Measurements from ENCODE around the gene DOCK4. TPM values are rescaled to one million over a fixed set of nuclear protein-coding genes. Genes with fewer than 3 reads are reported as not detected.

The DOCK4 gene
- total RNA-seq, 4 donors from 2014 or later: 30.8 to 49.8 (median 37.2) TPM

DNA sequence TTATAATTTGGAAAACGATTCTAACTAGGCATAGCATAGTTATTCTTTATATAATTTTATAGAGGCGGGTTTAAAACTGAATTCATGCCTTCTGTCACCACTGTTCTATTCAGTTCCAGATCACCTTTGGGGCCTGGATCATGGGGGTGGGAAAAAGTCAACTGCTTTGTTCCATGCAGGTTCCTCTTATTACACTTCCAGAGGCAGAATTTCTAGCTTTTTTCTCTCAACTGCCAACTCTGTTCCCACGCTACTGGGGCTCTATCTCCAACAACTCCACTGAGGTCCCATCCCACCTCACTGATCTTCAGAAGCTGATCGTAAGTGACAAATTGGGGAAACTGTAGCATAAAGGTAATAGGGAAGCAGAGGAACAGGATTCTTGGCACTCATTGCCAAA, 360.3 kb downstream of the DOCK4 start:
- Histone ChIP-seq H3K27ac (no peak overlapping the region), H3K4me1 (no peaks in the 10 kb centered on the region), H3K27me3 (no peaks in the 10 kb centered on the region), H3K4me3 (no peak overlapping the region), H3K9me3 (no peaks in the 10 kb centered on the region), H3K36me3 (peaks cover 0 to 54% (median 0%) of the 10 kb centered on the region in 3 donors)
- 91% methylated on average over 4 of the region's 4 CpGs for WGBS, 2 donors
- TF ChIP-seq POLR2A (IDR thresholded peaks at IDR 0.05): no peak
- no peak for TF ChIP-seq EP300 (IDR thresholded peaks at IDR 0.05)
- TF ChIP-seq, protein P1, sequence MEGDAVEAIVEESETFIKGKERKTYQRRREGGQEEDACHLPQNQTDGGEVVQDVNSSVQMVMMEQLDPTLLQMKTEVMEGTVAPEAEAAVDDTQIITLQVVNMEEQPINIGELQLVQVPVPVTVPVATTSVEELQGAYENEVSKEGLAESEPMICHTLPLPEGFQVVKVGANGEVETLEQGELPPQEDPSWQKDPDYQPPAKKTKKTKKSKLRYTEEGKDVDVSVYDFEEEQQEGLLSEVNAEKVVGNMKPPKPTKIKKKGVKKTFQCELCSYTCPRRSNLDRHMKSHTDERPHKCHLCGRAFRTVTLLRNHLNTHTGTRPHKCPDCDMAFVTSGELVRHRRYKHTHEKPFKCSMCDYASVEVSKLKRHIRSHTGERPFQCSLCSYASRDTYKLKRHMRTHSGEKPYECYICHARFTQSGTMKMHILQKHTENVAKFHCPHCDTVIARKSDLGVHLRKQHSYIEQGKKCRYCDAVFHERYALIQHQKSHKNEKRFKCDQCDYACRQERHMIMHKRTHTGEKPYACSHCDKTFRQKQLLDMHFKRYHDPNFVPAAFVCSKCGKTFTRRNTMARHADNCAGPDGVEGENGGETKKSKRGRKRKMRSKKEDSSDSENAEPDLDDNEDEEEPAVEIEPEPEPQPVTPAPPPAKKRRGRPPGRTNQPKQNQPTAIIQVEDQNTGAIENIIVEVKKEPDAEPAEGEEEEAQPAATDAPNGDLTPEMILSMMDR (IDR thresholded peaks at IDR 0.05): no peak
- no peak for DNase-seq (ENCODE audit: low spot score in 2 of 2)

DNA sequence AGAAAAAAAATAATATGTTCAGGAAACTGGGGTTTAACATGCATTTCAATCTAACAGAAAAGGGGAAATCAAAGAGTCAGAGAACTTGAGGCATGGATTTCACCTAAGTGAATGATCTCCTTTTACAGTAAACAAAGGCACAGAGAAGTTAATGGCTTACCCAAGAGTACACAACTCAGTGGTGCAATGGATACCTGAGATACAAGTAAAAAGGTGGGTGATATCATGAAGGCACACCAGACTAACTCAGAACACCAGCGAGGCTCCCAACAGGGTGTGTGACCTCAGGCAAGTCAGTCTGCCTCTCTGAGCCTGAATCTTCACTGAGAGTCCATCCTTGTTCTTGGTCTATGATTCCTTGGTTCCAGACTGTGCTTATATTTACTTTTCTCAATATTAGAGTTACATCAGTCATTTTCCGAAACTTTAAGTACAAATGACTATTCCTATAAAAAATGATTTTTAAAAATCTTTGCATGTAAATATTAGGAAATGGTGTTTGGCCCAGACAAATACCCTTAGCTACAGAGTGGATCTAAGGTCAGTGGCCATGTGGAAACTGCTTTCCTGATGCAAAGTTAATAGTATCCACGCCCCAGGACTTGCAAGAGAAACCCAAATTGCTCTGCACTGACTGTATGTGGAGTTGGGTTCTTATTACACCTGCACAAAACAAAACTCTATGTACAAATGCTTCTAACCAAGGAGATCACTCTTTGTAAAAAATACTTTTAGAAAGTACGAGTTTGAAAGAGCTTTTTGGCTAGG, 361.1 kb downstream of the DOCK4 start:
- Histone ChIP-seq H3K4me3 (no peak overlapping the region), H3K27me3 (no peaks in the 10 kb centered on the region), H3K27ac (no peak overlapping the region), H3K4me1 (no peaks in the 10 kb centered on the region), H3K36me3 (peaks cover 0 to 53% (median 0%) of the 10 kb centered on the region in 3 donors), H3K9me3 (no peaks in the 10 kb centered on the region)
- 87 to 91% methylated on average over 4 of the region's 4 CpGs for WGBS, 2 donors
- DNase-seq (ENCODE audit: low spot score in 2 of 2): no peak
- TF ChIP-seq EP300 (IDR thresholded peaks at IDR 0.05): no peak
- TF ChIP-seq, protein P1 (IDR thresholded peaks at IDR 0.05): no peak

DNA sequence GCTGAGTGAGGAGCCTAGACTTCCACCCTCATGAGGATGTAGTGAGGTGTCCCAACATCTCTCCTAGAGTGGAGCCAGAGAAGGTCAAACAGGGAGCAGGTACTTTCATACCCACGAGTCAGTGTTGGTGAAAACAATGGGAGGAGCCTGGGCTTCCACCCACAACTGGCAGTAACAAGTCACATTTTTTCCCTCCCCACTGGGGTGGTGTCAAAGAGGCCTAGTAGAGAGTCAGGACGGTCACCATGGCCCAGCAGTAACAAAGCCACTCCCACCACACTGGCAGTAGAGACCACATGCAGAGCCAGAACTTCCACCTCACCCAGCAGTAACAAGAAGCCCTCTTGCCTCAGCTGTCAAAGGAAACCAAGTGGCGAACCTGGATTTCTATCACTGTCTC, 363.7 kb downstream of the DOCK4 start:
- Histone ChIP-seq H3K4me3 (no peak overlapping the region), H3K27me3 (no peaks in the 10 kb centered on the region), H3K36me3 (peaks cover 0 to 44% (median 0%) of the 10 kb centered on the region in 3 donors), H3K9me3 (no peaks in the 10 kb centered on the region), H3K27ac (no peak overlapping the region), H3K4me1 (no peaks in the 10 kb centered on the region)
- WGBS, 2 donors: 70 to 76% methylated on average over 3 of the region's 3 CpGs
- TF ChIP-seq POLR2A (IDR thresholded peaks at IDR 0.05) (no peak), EP300 (IDR thresholded peaks at IDR 0.05) (no peak)
- TF ChIP-seq, protein P1 (IDR thresholded peaks at IDR 0.05): no peak
- DNase-seq (ENCODE audit: low spot score in 2 of 2): no peak

DNA sequence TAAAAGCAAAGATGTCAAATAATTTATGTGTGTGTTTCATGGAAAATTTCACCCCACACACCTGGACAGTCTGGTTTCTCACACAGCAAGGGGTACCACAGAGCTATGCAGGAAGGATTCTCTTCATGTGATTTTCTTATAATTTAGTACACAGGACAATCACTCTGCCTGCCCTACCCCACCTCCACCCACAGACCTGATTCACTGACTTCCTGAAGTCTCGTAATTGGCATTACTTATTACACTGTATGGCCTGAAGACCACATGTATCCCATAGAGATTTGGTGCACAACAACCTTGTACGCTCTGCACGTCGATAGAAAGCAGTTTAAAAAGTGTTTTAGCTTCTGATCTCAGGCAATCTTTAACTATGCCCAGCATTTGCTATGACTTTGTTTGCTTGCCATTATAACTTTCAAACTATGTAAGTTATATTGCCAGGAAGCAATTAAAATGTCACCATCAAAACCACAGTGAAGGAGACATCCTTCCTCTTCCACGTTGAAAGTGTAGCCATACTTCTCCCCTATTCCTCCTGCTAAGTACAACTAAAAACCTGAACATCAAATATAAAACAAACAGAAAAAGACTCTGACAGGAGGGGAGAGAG, 364.5 kb downstream of the DOCK4 start:
- Histone ChIP-seq H3K36me3 (peaks cover 0 to 40% (median 0%) of the 10 kb centered on the region in 3 donors), H3K4me1 (no peaks in the 10 kb centered on the region), H3K9me3 (peaks cover 0 to 8% (median 0%) of the 10 kb centered on the region in 4 donors), H3K27me3 (no peaks in the 10 kb centered on the region), H3K4me3 (no peak overlapping the region), H3K27ac (no peak overlapping the region)
- 75 to 76% methylated on average over 5 of the region's 5 CpGs for WGBS, 2 donors
- no peak for TF ChIP-seq EP300 (IDR thresholded peaks at IDR 0.05)
- TF ChIP-seq, protein P1 (IDR thresholded peaks at IDR 0.05): no peak
- DNase-seq (ENCODE audit: low spot score in 2 of 2): no peak

DNA sequence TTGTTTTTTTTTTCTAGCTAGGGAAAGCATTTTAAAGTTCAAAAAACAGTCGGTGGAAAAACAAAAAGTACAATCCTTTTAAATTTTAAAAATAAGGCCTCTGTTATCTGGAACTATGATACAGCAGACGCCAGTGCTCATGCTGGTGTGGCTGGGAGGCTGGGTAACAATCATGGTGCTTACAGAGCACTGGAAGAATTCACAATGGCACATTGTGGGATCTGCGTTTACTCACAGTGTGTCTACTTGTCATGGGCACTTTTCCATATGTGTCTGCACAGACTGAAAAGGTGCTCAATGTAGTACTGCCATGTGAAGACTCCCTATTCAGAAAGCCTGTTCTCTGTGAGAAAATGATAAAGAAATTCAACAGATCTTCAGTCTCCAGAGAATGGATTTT, 365.7 kb downstream of the DOCK4 start:
- Histone ChIP-seq H3K9me3 (peaks cover 0 to 8% (median 0%) of the 10 kb centered on the region in 4 donors), H3K36me3 (peaks cover 0 to 30% (median 0%) of the 10 kb centered on the region in 3 donors), H3K27ac (no peak overlapping the region), H3K27me3 (no peaks in the 10 kb centered on the region), H3K4me3 (no peak overlapping the region), H3K4me1 (peaks cover 0 to 6% (median 2%) of the 10 kb centered on the region in 4 donors)
- WGBS, 2 donors: 52 to 59% methylated on average over 3 of the region's 3 CpGs
- no peak for DNase-seq (ENCODE audit: low spot score in 2 of 2)
- TF ChIP-seq EP300 (IDR thresholded peaks at IDR 0.05) (no peak), POLR2A (IDR thresholded peaks at IDR 0.05) (no peak)
- TF ChIP-seq, protein P1 (IDR thresholded peaks at IDR 0.05): no peak
